ENCODE measurements around the gene RPL10A.
"Not testable (repeated sequence)": the region's sequence is repeated elsewhere in the genome, so short reads cannot be mapped to it uniquely, and the experiment has no call there.

RPL10A gene

GRCh38 chr6:35514587-35514986 is 46.4 kb downstream of the RPL10A start:
- no peak for DNase-seq

- not testable (repeated sequence) for DNase-seq
Observed at GRCh38 chr6:35515939-35516338, 47.7 kb downstream of the RPL10A start.

DNA sequence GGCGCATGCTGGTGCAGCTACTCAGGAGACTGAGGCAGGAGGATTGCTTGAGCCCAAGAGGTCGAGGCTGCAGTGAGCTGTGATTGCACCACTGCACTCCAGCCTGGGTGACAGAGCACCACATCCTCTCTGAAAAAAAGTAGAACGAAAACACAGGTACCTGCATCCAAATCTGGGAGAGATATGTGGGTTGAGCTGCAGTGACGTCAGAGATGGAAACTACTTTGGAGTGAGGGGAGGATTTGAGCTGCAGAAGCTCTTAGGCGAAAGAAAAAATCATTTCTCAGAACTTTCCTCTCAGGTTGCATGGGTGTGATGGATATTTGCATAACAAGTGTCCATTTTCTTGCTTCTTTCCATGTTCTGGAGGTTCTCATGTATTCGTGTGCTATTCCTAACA is 48.5 kb downstream of the RPL10A start:
- DNase-seq: no peak

- not testable (repeated sequence) for DNase-seq
Observed at GRCh38 chr6:35517978-35518377, 49.8 kb downstream of the RPL10A start.

DNA sequence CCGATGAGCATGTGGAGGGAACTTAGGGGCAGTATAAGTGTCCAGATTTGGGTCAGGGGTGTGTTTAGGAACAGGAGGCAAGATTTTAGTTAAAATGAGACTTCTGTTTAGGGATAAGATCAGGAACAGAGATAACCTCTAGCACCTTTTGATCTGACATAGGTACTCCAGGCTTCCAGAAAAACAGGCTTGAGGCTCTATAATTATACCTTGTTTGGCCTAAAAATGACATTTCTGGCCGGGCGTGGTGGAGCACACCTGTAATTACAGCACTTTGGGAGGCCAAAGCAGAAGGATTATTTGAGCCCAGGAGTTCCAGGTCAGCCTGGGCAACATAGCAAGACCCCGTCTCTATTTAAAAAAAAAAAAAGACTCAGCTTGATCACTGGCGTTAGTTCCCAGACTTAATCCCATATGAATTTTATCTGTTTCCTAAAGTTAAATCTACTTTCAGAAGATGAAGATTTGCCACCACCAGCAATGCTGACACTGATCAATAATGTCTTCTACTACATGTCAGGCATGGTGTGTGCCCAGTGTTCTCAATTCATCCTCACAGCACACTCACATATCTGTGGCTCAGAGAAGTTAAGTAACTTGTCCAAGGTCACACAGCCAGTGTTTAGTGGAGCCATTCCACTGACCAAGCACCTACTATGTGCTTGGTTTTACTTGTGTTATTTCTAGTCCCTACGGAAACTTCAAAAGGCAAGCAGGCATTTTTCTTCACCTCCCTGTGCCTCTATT is 50.5 kb downstream of the RPL10A start:
- DNase-seq: no peak

DNA sequence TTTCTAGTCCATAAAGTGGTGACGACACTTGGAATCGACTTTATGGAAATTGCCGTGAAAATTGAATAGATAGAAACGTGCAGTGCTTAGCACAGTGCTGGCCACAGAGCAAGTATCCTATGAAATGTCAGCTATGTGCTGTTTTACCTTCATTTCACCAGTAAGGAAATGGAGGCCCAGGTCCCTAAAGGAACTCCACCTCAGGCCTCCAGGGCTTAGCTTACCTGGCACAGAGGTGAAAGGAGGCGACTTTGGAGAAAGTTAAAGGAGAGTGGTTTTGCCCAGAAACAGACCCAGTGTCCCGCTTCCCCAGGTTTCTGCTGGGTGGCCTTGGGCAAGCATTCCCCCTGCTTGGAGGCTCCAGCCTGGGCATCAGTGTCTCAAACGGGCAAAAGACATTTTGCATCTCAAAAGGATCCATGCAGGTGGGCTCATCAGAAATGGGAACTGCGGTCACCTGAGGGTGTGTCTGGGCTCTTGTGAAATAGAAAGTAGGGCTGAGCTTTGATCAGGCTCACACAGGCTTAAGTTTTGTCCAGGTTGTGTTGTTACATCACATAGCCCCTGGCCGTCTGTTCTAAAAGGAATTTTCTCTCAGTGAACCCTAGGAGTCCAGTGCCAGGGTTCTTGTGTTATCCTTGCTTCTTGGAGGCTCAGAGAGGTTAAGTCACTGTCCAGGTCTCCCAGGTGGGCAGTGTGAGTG is 51.3 kb downstream of the RPL10A start:
- no peak for DNase-seq
